EL (cell line): ENCODE results near the gene MAB21L3.

Experiments used
- DNase-seq: peaks from one replicate; pipeline ENCODE4 v3.0.0-alpha.2; 2016

MAB21L3 gene

DNA sequence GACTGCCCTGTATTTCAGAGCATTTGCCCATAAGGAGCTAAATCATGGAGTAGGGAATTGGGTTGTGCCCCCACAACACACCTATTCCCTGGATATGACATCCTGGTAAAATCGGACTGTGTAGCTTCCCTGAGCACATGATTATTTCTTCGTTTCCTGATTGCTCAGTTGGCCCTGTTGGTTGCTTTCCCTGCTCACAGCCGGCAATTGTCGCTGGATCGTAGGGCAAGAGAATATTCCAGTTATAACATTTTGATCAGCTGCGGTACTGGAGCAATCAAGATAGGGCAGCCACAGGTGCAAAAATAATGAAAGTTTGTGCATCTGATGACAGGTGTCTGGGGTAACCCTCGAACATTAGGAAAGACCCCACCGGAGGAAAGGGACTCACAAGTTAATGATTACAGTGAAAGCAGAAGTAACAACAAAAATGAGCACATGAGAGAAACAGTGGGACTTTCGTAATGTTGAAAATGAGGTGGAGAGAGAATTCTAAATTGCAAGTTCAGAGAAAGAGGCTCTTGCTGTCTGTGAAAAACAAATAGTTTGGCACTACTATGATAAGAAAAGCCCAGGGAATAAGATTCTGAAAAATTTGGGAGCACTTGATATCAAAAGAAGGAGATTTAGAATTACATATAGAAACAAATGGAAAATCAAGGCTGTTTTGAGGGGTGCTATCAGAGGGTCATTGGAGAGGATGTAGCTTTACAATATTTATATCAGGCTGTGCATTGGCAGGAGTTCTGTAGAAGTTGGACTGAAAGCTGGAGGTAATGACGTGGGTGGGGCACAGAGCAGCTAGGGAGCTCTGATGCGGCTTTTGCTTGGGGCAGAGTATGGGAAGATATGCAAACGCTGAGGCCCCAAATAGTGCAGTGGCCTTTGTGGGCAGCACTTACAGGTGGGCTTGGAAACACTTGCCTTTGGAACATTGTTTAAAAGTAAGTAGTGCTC, at the start of gene MAB21L3:
TSS of gene MAB21L3 (plus strand) at position 833 of the 957 bp plus-strand sequence. CDS start 1,217 bp downstream, outside the sequence.
- no peak for DNase-seq

DNA sequence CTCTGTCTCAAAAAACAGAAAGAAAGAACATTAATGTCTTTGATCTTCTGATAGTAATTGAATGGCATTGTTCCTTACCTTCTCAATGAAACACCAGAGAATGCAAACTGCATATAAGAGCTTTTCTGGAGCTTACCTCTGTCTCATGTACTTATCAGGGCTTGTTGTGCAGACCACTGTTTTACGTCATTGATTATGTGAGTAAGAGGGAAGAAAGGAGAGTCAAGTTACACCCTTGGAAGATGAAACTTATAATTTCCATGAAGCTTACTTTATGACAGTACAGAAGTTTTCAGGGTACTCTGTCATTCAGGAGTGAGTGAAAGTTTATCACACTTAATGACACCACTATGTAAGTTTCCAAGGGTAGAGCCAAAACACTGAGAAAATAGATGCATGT, 49.0 kb upstream of the MAB21L3 start:
- DNase-seq: no peak

DNA sequence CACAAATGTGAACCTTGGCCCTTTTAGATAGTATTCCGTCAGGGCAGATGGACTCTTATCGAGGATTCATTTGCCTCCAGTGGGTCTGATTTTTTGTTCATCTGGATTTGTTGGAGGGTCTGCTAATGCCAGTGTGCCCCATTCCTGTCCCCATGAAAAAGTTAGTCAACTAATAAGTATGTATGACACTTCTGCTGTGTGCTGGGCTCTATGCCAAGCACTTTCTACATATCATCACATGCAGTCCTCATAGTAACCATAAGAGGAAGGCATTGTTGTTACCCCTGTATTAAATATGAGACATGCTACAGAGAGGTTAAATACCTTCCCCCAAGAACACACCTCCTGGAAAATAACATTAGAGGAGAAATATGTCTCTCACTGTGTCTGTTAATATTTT, 46.6 kb upstream of the MAB21L3 start:
- peak; percentile 58 for DNase-seq

GRCh38 chr1:116066868-116067565, 44.2 kb upstream of the MAB21L3 start:
- peak; percentile 83 for DNase-seq

DNA sequence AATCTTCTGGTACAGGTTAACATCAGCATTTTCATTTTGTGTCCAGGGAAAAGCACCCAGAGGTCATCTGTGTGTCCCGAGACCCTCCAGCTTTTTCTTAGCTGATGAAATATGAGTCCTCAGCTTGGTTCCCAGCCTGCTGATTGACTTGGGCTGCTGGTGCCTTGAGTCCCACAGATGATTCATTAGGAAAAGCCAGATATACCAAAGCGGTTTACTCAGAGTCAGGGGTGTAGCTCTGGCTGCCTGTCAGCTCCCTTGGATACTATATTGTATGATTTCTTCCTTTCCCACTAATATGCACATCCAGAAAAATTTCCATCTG, 43.7 kb upstream of the MAB21L3 start:
- peak; percentile 90 for DNase-seq

DNA sequence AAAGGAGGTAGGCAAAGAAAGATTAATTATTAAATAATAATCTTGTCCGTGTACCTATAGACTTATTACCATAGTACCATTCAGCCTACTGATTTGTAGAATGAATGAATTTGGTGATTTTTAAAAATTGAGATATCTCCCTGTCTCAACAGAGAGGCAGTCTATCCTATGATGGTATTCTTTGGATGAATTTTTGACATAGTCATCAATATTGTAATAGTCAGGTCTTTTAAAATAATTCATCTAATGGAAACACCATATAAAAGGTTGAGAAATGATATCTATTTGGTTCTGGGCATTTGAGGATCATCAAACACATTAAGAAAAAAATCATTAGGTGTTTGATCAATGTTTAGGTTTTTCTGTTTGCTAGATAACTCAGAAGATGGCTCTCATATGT, 35.6 kb upstream of the MAB21L3 start:
- no peak for DNase-seq

DNA sequence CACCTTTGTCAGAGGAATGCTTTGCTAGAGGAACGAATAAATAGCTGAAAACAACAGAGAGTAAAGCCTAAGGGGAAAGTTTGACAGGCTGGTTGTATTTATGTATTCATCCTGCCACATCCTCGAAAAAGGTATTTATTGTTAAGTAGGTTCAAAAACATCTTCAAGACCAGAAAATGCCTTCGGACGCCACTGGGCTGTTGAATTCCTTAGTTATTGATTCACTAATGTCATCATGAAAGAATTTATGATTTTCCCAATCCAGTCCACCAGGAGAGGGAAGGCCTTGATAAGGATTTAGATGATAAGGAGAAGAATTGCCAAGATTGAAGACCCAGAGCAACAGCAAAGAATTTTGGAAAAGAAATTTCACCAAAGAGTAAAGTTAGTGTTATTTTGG, 35.2 kb upstream of the MAB21L3 start:
- peak; percentile 84 for DNase-seq

- peak; percentile 62 for DNase-seq
Observed at GRCh38 chr1:116076831-116077230, 34.4 kb upstream of the MAB21L3 start.

GRCh38 chr1:116078699-116079223, 32.4 kb upstream of the MAB21L3 start:
- DNase-seq: no peak

- DNase-seq: no peak
Observed at GRCh38 chr1:116087628-116088027, 23.6 kb upstream of the MAB21L3 start.

DNA sequence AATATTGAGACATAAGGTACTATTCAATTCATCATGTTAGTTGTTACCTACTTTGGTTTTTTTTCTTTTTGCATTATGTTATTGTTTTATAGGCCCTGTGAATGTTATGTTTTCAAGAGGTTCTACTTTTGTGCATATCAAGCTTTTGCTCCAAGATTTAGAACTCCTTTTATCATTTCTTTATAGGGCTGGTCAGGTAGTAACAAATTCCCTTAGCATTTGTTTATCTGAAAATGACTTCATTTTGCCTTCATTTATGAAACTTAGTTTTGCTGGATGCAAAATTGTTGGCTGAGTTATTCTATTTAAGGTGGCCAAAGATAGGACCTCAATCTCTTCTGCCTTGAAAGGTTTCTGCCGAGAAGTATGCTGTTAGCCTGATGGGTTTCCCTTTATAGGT, 21.3 kb upstream of the MAB21L3 start:
- DNase-seq: no peak

DNA sequence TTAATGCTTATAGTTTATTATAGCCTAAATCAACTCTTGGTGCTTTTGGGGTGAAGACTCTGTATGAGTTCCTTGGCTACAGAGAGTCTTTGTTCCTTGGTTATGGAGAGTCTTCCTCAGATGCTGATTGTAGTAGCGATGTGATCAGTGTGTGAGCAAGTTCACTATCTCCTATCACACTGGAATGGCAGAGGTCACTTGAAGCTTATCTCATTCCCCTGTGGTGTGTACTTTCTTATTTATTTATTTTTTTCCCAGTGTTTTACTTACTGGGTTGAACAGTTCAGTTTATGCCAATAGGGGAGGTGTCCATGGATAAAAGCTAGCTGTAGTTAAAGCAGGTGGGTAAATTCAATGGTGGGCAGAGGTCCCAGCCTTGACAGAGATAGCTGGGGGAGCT, 20.1 kb upstream of the MAB21L3 start:
- DNase-seq: no peak

GRCh38 chr1:116092752-116093489, 18.3 kb upstream of the MAB21L3 start:
- DNase-seq: no peak

- DNase-seq: no peak
Observed at GRCh38 chr1:116095027-116095426, 16.2 kb upstream of the MAB21L3 start.

GRCh38 chr1:116096013-116096618, 15.1 kb upstream of the MAB21L3 start:
- DNase-seq: no peak

DNA sequence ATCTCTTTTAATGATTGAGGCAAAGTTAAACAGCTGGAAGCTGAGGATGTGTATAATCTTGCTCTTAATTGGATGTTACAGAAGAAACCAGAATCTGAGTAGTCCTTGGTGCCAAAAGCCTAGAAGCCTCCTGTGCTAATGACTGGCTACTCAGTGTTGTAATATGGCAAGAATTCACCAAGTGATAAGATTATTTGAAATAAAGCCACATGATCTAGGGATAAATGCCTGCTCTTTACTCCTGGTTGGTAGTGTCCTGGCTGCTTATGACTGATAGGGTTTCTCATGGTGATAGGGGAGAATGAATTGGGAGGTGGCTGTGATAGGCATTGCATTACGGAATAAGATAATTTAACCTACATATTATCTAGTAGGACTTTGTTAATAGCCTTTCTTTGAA, 13.6 kb upstream of the MAB21L3 start:
- no peak for DNase-seq

- DNase-seq: no peak
Observed at GRCh38 chr1:116099379-116099778, 11.8 kb upstream of the MAB21L3 start.

DNA sequence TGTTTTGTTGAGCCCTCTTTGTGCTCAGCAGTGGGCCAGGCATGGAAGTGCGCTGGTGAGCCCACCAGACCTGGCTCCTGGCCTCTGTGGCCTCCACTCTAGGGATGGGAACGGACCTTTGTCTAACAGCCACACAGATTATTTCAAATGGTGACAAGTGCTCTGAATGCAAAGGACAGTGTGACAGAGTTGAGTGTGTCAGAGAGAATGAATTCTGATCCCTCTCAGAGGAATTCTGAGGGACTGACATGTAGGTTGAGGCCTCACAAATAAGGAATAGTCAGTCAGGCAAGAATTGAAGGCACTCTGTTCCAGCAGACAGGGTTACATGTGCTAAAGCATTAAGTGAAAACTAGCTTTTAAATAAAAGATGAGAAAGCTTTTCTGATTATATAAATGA, 11.3 kb upstream of the MAB21L3 start:
- no peak for DNase-seq

DNA sequence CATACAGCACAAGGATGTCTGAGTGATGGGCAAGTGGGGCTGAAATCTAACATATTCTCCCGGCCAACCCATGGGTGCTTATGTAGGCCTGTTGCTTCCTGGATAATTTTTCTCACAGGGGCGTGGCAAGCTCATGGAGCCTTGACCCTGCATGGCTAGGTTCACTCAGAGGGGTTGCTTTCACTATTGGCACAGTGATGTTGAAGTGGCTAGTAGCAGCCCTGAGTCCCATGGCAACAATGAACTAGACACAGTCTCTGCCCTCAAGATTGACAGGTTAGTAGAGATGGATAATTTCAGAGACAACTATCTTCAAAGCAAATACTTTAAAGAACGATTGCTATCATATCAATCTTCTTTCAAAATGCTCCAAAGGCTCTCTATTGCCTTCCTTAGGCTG, 6.5 kb upstream of the MAB21L3 start:
- DNase-seq: no peak

- DNase-seq: no peak
Observed at GRCh38 chr1:116105996-116106395, 5.2 kb upstream of the MAB21L3 start.

GRCh38 chr1:116106646-116107045, 4.6 kb upstream of the MAB21L3 start:
- DNase-seq: no peak

DNA sequence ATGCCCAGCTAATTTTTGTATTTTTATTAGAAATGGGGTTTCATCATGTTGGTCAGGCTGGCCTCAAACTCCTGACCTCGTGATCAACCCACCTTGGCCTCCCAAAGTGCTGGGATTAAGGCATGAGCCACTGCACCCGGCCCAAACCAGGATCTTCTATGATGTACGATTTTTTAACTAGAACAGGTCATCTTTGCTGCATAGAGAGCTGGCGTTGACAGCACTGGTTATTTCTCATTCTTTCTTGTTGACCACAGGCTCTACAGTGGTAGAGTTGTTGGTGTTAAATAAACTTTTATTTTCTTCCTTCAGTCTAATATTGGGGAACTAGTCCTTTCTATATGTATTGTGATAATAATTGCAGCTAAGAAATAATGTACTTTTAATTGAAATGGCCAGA, 3.8 kb upstream of the MAB21L3 start:
- DNase-seq: no peak

DNA sequence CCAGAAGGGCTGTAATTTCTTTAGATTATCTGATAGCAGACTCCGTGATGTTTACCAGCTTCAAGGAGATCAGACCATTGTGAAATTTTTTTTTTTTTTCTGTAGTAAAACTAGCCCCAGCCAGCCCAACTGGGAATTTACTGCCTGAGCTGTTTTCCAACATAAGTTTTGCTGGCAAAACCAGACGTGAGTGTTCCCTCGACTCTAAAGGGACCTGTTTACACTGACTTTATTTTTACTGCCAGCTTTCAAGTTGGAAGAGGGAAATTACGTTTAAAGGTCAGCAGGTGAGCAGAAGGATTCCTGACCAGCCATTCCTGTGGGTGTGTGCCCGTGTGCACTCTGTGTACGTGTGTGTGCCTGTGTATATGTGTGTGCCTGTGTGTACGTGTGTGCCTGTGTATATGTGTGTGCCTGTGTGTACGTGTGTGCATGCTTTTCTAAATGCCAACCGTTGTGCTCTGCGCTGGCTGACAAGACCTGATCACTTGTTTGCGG, 374 bp downstream of the MAB21L3 start:
- DNase-seq: no peak
